CD14-positive monocyte (primary cell): ENCODE measurements around the gene MFGE8. TPM values are rescaled to one million over a fixed set of nuclear protein-coding genes. Genes with fewer than 3 reads are reported as not detected.

Experiments used
- DNase-seq, 3 donors: peaks; one replicate each; pipeline ENCODE4 v3.0.0-alpha.2; 2011 to 2022
- H2AFZ ChIP-seq: 2 replicates; pipeline ENCODE4 v1.6.0; 2012; ENCODE audit warnings: mild to moderate bottlenecking, low read depth, low read length, inconsistent platforms; ENCODE audit not compliant: insufficient read depth, poor library complexity, severe bottlenecking
- H3K27ac ChIP-seq, 2 donors: 1 replicate in 1 of 2; 2 replicates in 1 of 2; pipeline ENCODE4 v1.5.1; 2012 to 2013; ENCODE audit warnings: low read length in 2 of 2, control low read depth in 1 of 2, inconsistent platforms in 1 of 2, low read depth in 1 of 2, mild to moderate bottlenecking in 1 of 2
- H3K27me3 ChIP-seq, 2 donors: one replicate each; pipeline versions ENCODE4 v1.6.0 to v1.6.1; 2011 to 2013; ENCODE audit warnings: low read length in 2 of 2; ENCODE audit not compliant: control insufficient read depth in 2 of 2, insufficient read depth in 2 of 2
- H3K36me3 ChIP-seq, 2 donors: replicated peaks in 1 of 2; 1 replicate in 1 of 2; 2 replicates in 1 of 2; pipeline versions ENCODE4 v1.5.1 to v1.6.1; 2012 to 2013; ENCODE audit warnings: low read length in 2 of 2, control low read depth in 1 of 2, inconsistent platforms in 1 of 2, mild to moderate bottlenecking in 1 of 2; ENCODE audit not compliant: insufficient read depth in 2 of 2, control insufficient read depth in 1 of 2
- H3K4me1 ChIP-seq, 2 donors: 1 replicate in 1 of 2; 2 replicates in 1 of 2; pipeline versions ENCODE4 v1.5.1 to v1.6.1; 2012 to 2013; ENCODE audit warnings: low read length in 2 of 2, control low read depth in 1 of 2, inconsistent platforms in 1 of 2, mild to moderate bottlenecking in 1 of 2, moderate library complexity in 1 of 2; ENCODE audit not compliant: insufficient read depth in 2 of 2, control insufficient read depth in 1 of 2
- H3K4me2 ChIP-seq: replicated peaks from 2 replicates; pipeline ENCODE3; 2012; ENCODE audit warnings: low read length, moderate library complexity, mild to moderate bottlenecking; ENCODE audit not compliant: poor library complexity, severe bottlenecking; ENCODE audit errors: extremely low read depth
- H3K4me3 ChIP-seq, 3 experiments: fragments of 200-600 bp in 1 of 3; sonication (generic) in 1 of 3; replicated peaks in 1 of 3; 1 replicate in 2 of 3; 2 replicates in 1 of 3; pipeline ENCODE4 v1.5.1; 2011 to 2013; ENCODE audit warnings: low read length in 3 of 3, mild to moderate bottlenecking in 3 of 3, control low read depth in 2 of 3, low read depth in 2 of 3, inconsistent platforms in 1 of 3, moderate library complexity in 1 of 3
- H3K79me2 ChIP-seq: 2 replicates; pipeline ENCODE4 v1.6.0; 2012; ENCODE audit warnings: mild to moderate bottlenecking, control low read depth, inconsistent platforms, low read length, moderate library complexity; ENCODE audit not compliant: insufficient read depth
- H3K9ac ChIP-seq: 2 replicates; pipeline ENCODE4 v1.6.0; 2017; ENCODE audit warnings: low read length, mild to moderate bottlenecking; ENCODE audit not compliant: insufficient read depth, poor library complexity, severe bottlenecking
- H3K9me3 ChIP-seq, 2 donors: replicated peaks in 1 of 2; 1 replicate in 1 of 2; 2 replicates in 1 of 2; pipeline versions ENCODE4 v1.5.1 to v1.6.1; 2012 to 2013; ENCODE audit warnings: low read length in 2 of 2, control low read depth in 1 of 2; ENCODE audit not compliant: control insufficient read depth in 1 of 2, insufficient read depth in 1 of 2
- H4K20me1 ChIP-seq: 2 replicates; pipeline ENCODE4 v1.6.0; 2012; ENCODE audit warnings: mild to moderate bottlenecking, low read length, control low read depth, moderate library complexity; ENCODE audit not compliant: insufficient read depth
- H3K27ac Mint-ChIP-seq, 7 donors: one replicate each; pipeline ENCODE4 v1.8.0; 2020; ENCODE audit warnings: mild to moderate bottlenecking in 7 of 7, mixed read lengths in 7 of 7, moderate library complexity in 6 of 7, inconsistent platforms in 2 of 7
- H3K27me3 Mint-ChIP-seq, 3 donors: one replicate each; pipeline ENCODE4 v1.8.0; 2021 to 2022; ENCODE audit warnings: low read depth in 3 of 3, mild to moderate bottlenecking in 3 of 3, mixed read lengths in 3 of 3, moderate library complexity in 3 of 3, inconsistent platforms in 1 of 3
- H3K36me3 Mint-ChIP-seq, 2 donors: one replicate each; pipeline ENCODE4 v1.8.0; 2020; ENCODE audit warnings: mixed read lengths in 2 of 2, inconsistent platforms in 1 of 2, mild to moderate bottlenecking in 1 of 2
- H3K4me1 Mint-ChIP-seq: one replicate; pipeline ENCODE4 v1.8.0; 2020; ENCODE audit warnings: mild to moderate bottlenecking, mixed read lengths
- H3K4me3 Mint-ChIP-seq, 2 donors: one replicate each; pipeline ENCODE4 v1.8.0; 2020; ENCODE audit warnings: mild to moderate bottlenecking in 2 of 2, mixed read lengths in 2 of 2, moderate library complexity in 1 of 2
- H3K9me3 Mint-ChIP-seq, 7 donors: one replicate each; pipeline ENCODE4 v1.8.0; 2020 to 2022; ENCODE audit warnings: mixed read lengths in 7 of 7, mild to moderate bottlenecking in 6 of 7, moderate library complexity in 6 of 7, inconsistent platforms in 2 of 7
- CTCF ChIP-seq: fragments of 200-600 bp; IDR thresholded peaks from one replicate; pipeline ENCODE4 v1.8.0; 2022; ENCODE audit warnings: antibody characterized with exemption, mild to moderate bottlenecking
- WGBS: methylation state at CpG from one replicate; pipeline ENCODE4 v1.1.5; 2013; ENCODE audit warnings: missing lambda C conversion rate; ENCODE audit not compliant: insufficient coverage; 5-methylcytosine and 5-hydroxymethylcytosine counted together
- intact Hi-C, 2 donors: fragments of 100-400 bp; cut with micrococcal nuclease; formaldehyde crosslinking; loops; one replicate each; pipeline versions ENCODE4 v1.15.0 to v1.15.1; 2023
- polyA plus RNA-seq, 3 donors: library from polyadenylated mRNA; depleted of rRNA in 1 of 3; unstranded in 2 of 3; stranded (reverse) in 1 of 3; fragments of 300-500 nt in 2 of 3; fragments of >200 nt in 1 of 3; fragmentation: Illumina TruSeq in 2 of 3; gene quantifications; 1 replicate in 2 of 3; 2 replicates in 1 of 3; pipeline ENCODE4 v1.2.3, GENCODE V29; 2012 to 2021

The MFGE8 gene
- polyA plus RNA-seq, 3 donors, result 2.7 TPM; not detected in 2

GRCh38 chr15:88872106-88872505, 41.1 kb downstream of the MFGE8 start:
- Mint-ChIP-seq H3K36me3 (no peaks in the 10 kb centered on the region), H3K4me3 (no peak overlapping the region), H3K27me3 (peaks cover 5% of the 10 kb centered on the region in 3 donors), H3K4me1 (no peaks in the 10 kb centered on the region), H3K27ac (no peak overlapping the region), H3K9me3 (peaks cover 0 to 2% (median 0%) of the 10 kb centered on the region in 7 donors)
- H2AFZ ChIP-seq, result no peak overlapping the region
- TF ChIP-seq CTCF, result no peak
- no peak for DNase-seq
- 92% methylated on average over 5 of the region's 6 CpGs for WGBS
- no peaks in the 10 kb centered on the region for H3K79me2 ChIP-seq
- H4K20me1 ChIP-seq, result no peaks in the 10 kb centered on the region
- no peaks in the 10 kb centered on the region for H3K27me3 ChIP-seq
- no peak overlapping the region for H3K9ac ChIP-seq
- H3K9me3 ChIP-seq, result no peaks in the 10 kb centered on the region
- no peak overlapping the region for H3K4me2 ChIP-seq
- intact Hi-C loops, result no loop called here
- no peaks in the 10 kb centered on the region for H3K36me3 ChIP-seq
- no peak overlapping the region for H3K4me3 ChIP-seq
- no peaks in the 10 kb centered on the region for H3K4me1 ChIP-seq
- no peak overlapping the region for H3K27ac ChIP-seq

DNA sequence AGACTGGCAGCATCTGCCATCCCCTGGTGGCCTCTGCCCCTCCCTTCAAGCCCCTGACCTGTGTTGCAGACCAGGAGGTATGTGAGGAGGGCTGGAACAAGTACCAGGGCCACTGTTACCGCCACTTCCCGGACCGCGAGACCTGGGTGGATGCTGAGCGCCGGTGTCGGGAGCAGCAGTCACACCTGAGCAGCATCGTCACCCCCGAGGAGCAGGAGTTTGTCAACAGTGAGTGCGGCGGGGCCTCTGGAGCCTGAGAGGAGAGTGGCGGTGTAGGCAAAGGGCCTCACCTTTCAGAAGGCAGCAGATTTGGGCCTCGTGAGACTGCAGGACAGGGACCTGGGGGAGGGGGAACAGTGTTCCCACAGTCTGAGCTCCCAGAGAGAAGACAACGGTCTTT, 41.9 kb downstream of the MFGE8 start:
- no peaks in the 10 kb centered on the region for H3K4me1 ChIP-seq
- no peak overlapping the region for H3K9ac ChIP-seq
- Mint-ChIP-seq H3K4me1 (no peaks in the 10 kb centered on the region), H3K9me3 (peaks cover 0 to 2% (median 0%) of the 10 kb centered on the region in 7 donors), H3K27ac (no peak overlapping the region), H3K4me3 (no peak overlapping the region), H3K27me3 (peaks cover 4 to 5% (median 5%) of the 10 kb centered on the region in 3 donors), H3K36me3 (no peaks in the 10 kb centered on the region)
- no peak for TF ChIP-seq CTCF
- no peak overlapping the region for H3K4me3 ChIP-seq
- no peaks in the 10 kb centered on the region for H3K79me2 ChIP-seq
- H2AFZ ChIP-seq, result no peak overlapping the region
- intact Hi-C loops, result no loop called here
- no peaks in the 10 kb centered on the region for H3K9me3 ChIP-seq
- no peaks in the 10 kb centered on the region for H3K36me3 ChIP-seq
- H4K20me1 ChIP-seq, result no peaks in the 10 kb centered on the region
- no peaks in the 10 kb centered on the region for H3K27me3 ChIP-seq
- DNase-seq, result no peak
- H3K27ac ChIP-seq, result no peak overlapping the region
- 95% methylated on average over 14 of the region's 14 CpGs for WGBS
- no peak overlapping the region for H3K4me2 ChIP-seq
